ENCODE measurements around the gene RXRB. TPM values are rescaled to one million over a fixed set of nuclear protein-coding genes. Genes with fewer than 3 reads are reported as not detected.

RXRB gene
- total RNA-seq, 1 experiment from 2014 or later = 49.9 TPM

- no peak overlapping the region for H3K9ac ChIP-seq (ENCODE audit: low read length)
- no peak overlapping the region for H3K4me2 ChIP-seq (ENCODE audit: low read length)
Measured at GRCh38 chr6:33213989-33214335, 13.5 kb upstream of the RXRB start.

More at GRCh38 chr6:33213989-33214335, 13.5 kb upstream of the RXRB start:
- intact Hi-C loops (cut with micrococcal nuclease) = no loop called here
- no peaks in the 10 kb centered on the region for H3K27me3 ChIP-seq (ENCODE audit: insufficient read depth, low read length)
- H4K20me1 ChIP-seq (ENCODE audit: insufficient read depth) = no peaks in the 10 kb centered on the region
- no peak for DNase-seq (ENCODE audit: low read depth, low spot score)
- no peak overlapping the region for H3K4me3 ChIP-seq (replicated peaks in 1 of 2; ENCODE audit: low read depth in 1 of 2, low read length in 2 of 2)
- no TSS peak for BruUV-seq (replicated peaks)
- peaks cover 11% of the 10 kb centered on the region for H3K79me2 ChIP-seq (ENCODE audit: insufficient read depth, low read length)
- TF ChIP-seq FOSL1 (IDR thresholded peaks at IDR 0.05; ENCODE audit: low read depth) (no peak), POLR2A (IDR thresholded peaks at IDR 0.05; ENCODE audit: borderline replicate concordance, extremely low read depth, insufficient read depth, insufficient read length) (no peak), ZFX (IDR thresholded peaks at IDR 0.05) (no peak), ZNF274 (IDR thresholded peaks at IDR 0.05; ENCODE audit: low read depth, low read length) (no peak), SP1 (IDR thresholded peaks at IDR 0.05; ENCODE audit: low read depth) (no peak), ELF1 (IDR thresholded peaks at IDR 0.05; ENCODE audit: borderline replicate concordance, low read depth) (no peak), MAX (IDR thresholded peaks at IDR 0.05) (no peak), YY1 (IDR thresholded peaks at IDR 0.05; ENCODE audit: extremely low read depth, insufficient replicate concordance, low read depth, low read length) (no peak), POLR2AphosphoS5 (IDR thresholded peaks at IDR 0.05; ENCODE audit: low read depth, low read length) (no peak), EZH2phosphoT487 (IDR thresholded peaks at IDR 0.05; ENCODE audit: borderline replicate concordance) (no peak), ZBTB33 (IDR thresholded peaks at IDR 0.05; ENCODE audit: extremely low read depth, insufficient replicate concordance, low read length) (no peak)
- H3K36me3 ChIP-seq (ENCODE audit: control insufficient read depth in 1 of 2, insufficient read depth in 2 of 2, low read length in 2 of 2) = peaks cover 10 to 15% of the 10 kb centered on the region in 2 experiments; a peak in 3 of 4 replicates
- POLR2A ChIA-PET = no interaction called here
- RAD21 ChIA-PET (ENCODE audit: low non-redundant PET in 1 of 2, low total read pairs in 2 of 2, uncharacterized antibody in 2 of 2, unreplicated experiment in 2 of 2) = no interaction called here
- no peak overlapping the region for H2AFZ ChIP-seq (ENCODE audit: low read depth, low read length, poor library complexity, severe bottlenecking)
- ATAC-seq = no peak
- CTCF ChIA-PET = no interaction called here
- peaks cover 1 to 10% of the 10 kb centered on the region in 2 experiments; a peak in 1 of 4 replicates for H3K4me1 ChIP-seq (ENCODE audit: control insufficient read depth in 1 of 2, insufficient read depth in 2 of 2, low read length in 2 of 2)
- H3K9me2 ChIP-seq (ENCODE audit: insufficient read depth) = no peaks in the 10 kb centered on the region
- no peak overlapping the region for H3K27ac ChIP-seq (ENCODE audit: low read depth, low read length)
- H3K9me3 ChIP-seq (ENCODE audit: control insufficient read depth in 1 of 2, insufficient read depth in 1 of 2, low read depth in 1 of 2, low read length in 2 of 2) = no peaks in the 10 kb centered on the region

Measured in HCT116 (cell line).